GM21360 (cell line): ENCODE data around the gene RPL19.

Experiments used
- ATAC-seq: cut with Tn5 transposase; IDR thresholded peaks from one replicate; pipeline ENCODE4 v1.9.1; 2021; ENCODE audit warnings: mild to moderate bottlenecking, moderate library complexity; ENCODE audit not compliant: unreplicated experiment

RPL19 gene

DNA sequence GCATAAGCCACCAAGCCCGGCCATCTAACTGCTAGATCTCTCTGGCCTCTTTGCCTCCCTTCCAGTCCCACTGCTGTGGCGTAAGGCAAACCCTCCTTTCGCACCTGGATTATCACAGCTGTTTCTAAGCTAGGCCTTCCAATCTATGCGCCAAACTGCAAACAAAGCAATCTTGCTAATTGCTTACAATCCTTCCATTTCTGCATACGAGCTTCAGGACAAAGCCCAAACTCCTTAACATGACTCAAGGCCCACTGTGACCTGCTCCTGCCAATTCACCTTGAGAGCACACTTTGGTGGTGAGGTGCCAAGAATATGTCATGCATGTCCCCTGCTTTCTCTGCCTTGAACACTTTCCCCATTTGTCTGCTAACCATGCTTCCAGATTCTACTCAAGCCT is 28.1 kb upstream of the RPL19 start:
- ATAC-seq = no peak

GRCh38 chr17:39173080-39173479 is 27.0 kb upstream of the RPL19 start:
- no peak for ATAC-seq

DNA sequence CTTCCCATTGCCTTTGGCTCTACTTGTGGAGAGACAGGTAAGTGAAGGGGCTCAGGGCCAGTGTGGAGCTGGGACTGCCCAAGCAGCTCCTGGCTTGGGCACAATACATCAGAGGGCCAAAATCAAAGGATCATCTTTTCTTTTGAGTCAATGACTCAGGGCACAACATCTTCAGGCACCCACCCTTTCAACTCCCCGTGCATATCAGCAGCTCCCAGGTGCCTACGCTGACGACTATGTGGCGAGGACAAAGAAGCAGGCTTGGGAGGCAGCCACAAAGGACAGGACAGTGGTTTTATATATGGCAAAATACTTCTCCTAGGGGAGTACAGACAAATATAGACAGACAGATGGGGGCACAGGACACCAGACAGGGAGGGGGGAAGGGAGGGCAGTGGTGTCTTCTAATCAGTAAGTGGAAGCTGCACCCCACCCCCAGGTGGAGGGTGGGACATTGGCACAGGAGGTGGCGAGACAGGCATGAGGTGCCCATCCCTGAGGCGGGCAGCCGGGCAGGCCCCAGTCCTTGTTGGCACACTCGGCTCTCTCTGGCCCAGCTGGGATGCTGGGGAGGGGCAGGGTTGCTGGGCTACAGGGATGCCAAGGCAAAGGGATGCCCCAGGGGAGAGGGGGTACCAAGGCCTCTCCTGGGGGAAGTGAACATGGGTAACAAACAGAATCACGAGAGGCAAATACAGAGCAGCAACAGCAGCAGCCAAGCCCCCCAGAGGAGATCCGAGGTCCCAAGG is 26.4 kb upstream of the RPL19 start:
- ATAC-seq = no peak

- ATAC-seq = no peak
Observed at GRCh38 chr17:39174920-39175694, 25.0 kb upstream of the RPL19 start.

DNA sequence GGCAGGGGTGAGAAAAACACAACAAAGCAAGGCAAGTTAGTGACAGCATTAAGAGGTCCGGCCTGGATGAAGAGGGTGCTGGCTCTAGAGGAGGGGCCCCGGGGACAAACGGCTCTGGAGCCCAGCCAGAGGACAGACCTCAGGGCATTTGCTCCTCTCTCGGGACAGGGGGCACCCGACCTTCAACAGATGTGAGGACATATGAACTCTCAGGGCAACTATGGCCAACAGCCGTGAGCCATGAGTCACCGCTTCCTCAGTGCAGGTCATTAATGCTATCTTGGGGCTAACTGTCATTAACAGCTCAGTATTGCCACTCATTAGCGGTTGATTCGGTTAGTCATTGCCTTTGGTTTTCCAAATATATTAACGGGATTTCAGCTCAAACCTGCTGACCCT is 24.4 kb upstream of the RPL19 start:
- no peak for ATAC-seq

GRCh38 chr17:39177256-39177655 is 22.8 kb upstream of the RPL19 start:
- ATAC-seq = no peak

GRCh38 chr17:39178536-39178935 is 21.5 kb upstream of the RPL19 start:
- ATAC-seq = no peak

DNA sequence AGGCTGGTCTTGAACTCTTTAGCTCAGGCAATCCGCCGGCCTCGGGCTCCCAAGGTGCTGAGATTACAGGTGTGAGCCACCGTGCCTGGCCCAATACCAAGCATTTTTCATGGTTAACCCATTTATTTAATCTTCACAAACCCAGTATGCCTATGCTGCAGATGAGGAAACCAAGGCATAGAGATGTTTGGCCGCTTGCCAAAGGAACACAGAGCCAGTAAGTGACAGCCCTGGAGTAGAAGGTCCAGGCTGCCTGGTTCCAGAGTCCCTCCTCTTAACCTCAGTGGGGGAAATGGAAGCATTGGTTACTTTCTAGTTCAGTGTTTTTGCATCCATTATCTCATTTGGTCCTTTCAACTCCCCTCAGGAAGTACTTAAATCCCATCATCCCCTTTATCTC is 18.8 kb upstream of the RPL19 start:
- ATAC-seq = no peak

DNA sequence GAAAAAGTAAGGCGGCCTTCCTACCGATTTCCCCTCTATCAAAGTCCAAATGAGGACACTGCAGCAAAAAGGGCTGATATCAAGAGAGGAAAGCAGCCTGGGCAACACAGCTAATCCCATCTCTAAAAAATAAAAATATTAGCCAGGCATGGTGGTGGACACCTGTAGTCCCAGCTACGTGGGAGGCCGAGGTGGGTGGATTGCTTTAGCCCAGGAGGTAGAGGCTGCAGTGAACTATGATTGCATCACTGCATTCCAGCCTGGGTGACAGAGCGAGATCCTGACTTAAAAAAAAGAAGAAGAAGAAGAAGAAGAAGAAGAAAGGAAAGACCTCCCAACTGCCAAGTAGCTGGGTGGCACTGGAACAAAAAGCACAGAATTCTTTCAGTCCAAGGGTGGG is 17.0 kb upstream of the RPL19 start:
- ATAC-seq = no peak

GRCh38 chr17:39183720-39184119 is 16.4 kb upstream of the RPL19 start:
- no peak for ATAC-seq

DNA sequence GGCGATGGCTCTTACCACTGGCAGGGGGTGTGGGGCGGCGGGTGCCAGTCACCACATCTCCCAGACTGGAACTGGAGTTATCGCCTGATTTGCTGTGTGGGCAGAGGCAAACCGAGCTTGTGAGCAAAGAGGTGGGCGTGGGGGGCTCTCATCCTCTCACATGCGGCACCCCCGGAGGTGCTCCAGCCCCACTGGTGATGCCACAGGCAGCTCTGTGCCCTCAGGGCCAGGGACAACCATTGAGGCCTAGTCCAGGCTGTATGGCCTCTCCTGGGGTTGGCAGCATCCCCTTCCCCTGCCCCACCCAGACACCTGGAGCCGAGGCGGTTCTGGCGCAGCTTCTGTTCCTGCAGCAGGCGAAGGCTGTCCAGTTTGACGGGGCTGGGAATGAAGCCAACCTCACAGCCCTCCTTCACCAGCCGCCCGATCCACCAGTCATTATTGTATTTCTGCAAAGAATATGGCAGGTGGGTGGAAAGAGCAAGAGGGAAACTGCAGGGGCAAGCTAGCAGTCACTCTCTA is 13.5 kb upstream of the RPL19 start:
- ATAC-seq = no peak

GRCh38 chr17:39187152-39187830 is 12.8 kb upstream of the RPL19 start:
- ATAC-seq = no peak

GRCh38 chr17:39191750-39192510 is 8.2 kb upstream of the RPL19 start:
- no peak for ATAC-seq

- no peak for ATAC-seq
Observed at GRCh38 chr17:39192901-39193300, 7.2 kb upstream of the RPL19 start.

- no peak for ATAC-seq
Observed at GRCh38 chr17:39193346-39193745, 6.7 kb upstream of the RPL19 start.

- no peak for ATAC-seq
Observed at GRCh38 chr17:39194089-39194984, 5.7 kb upstream of the RPL19 start.

DNA sequence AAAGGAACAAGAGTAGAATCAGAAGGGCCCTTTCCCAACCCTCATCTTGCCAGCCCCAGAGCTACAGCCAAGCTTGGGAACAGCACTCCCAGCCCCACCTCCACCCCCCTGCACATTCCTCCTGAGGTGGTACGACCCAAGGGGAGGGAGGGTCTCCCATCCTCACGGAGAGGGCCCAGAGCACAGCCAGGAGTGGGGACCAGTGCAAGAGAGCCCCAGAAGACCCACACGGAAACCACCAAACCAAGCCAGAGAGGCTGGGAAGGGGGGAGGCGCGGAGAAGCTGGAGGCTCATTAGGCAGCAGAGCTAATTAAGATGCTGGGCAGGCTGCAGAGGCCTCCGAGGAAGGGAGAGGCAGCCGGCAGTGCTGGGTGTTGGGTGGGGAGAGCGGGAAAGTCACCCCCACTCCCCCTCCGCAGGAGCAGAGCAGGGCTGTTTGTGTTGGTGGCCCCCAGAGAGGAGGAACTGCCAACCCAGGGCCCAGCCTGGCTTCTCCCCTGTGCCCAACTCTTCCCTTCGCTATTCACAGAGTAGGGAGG is 5.0 kb upstream of the RPL19 start:
- no peak for ATAC-seq

DNA sequence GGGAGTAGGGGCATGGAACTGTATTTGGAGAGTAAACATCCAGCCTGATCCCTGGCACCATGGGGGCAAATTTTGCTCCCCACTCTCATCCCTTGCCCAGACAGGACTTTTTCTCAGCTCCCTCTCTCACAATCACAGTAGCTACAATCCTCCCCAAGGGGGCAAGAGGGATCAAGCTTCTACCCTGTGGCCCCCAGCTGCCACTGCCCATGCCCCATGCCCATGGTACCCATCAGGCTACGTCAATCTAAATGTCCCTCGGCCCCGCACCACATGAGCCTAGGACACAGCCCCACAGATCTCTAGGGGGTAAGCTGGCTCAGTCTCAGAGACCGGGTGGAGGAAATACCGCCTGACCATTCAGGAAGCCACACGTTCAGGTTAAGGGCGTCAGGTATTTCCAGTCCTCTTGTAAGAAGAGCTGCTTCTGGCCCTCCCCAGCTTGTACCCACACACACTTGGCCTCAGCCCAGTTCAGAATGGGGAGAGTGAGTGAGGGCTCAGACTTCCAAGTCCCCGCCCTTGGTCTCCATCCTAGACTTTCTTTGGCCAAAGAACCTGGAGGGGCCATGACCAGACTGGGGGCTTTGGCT is 4.4 kb upstream of the RPL19 start:
- ATAC-seq = no peak

DNA sequence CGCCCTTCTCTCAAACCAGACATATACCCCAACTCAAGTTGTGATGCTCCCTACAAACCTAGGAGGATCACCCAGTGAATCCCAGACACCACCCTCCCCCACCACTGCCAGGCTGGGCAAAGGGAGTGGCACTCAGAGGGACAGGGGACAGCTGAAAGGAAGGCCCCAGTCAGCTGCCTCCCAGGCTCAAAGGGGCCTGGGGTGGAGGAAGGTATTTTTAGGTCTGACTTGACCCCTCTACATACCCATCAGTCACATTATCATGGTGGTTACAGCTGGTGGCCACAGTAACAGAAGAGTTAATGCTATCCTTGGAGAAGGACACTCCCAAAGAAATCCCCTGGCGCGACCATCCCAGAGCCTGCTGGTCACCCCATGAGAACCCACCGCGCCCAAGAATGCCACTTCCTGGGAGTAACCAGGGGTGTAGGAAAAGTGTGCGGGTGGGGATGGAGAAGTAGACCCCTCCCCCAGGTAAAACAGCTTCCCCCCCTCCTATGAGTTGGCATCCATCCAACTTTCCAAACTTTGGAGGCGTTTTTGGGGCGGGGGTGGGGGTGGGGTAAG is 3.8 kb upstream of the RPL19 start:
- no peak for ATAC-seq
